GM20000 (cell line): ENCODE measurements around the gene PTBP1.
"Not testable (repeated sequence)": the region's sequence is repeated elsewhere in the genome, so short reads cannot be mapped to it uniquely, and the experiment has no call there.

Source experiments
- DNase-seq: peaks from one replicate; pipeline ENCODE4 v3.0.0; 2012; ENCODE audit warnings: low spot score
- TF ChIP-seq, protein P1 (sequence below): IDR thresholded peaks from 2 replicates; pipeline ENCODE4 v1.5.1; 2012; ENCODE audit warnings: mild to moderate bottlenecking, control low read depth; ENCODE audit errors: extremely low read depth, missing control alignments

Gene PTBP1

DNA sequence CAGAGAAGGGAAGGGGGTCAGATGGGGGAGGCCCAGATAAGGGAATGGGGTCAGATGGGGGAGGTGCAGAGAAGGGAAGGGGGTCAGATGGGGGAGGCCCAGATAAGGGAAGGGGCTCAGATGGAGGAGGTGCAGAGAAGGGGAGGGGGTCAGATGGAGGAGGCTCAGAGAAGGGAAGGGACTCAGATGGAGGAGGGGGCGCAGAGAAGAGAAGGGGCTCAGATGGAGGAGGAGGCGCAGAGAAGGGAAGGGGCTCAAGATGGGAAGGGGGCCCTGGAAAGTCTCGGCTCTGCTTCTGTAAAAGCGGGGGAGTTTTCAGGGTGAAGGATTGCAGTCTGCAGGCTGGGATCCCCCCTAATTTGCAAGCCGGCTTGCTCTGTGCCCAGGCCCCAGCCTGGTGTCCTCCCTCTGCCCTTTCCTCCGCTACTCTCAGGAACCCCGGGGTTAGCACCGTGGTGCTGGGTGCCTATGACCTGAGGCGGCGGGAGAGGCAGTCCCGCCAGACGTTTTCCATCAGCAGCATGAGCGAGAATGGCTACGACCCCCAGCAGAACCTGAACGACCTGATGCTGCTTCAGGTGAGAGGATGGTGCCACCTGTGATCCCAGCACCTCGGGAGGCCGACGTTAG, 32.0 kb downstream of the PTBP1 start:
- TF ChIP-seq, protein P1, sequence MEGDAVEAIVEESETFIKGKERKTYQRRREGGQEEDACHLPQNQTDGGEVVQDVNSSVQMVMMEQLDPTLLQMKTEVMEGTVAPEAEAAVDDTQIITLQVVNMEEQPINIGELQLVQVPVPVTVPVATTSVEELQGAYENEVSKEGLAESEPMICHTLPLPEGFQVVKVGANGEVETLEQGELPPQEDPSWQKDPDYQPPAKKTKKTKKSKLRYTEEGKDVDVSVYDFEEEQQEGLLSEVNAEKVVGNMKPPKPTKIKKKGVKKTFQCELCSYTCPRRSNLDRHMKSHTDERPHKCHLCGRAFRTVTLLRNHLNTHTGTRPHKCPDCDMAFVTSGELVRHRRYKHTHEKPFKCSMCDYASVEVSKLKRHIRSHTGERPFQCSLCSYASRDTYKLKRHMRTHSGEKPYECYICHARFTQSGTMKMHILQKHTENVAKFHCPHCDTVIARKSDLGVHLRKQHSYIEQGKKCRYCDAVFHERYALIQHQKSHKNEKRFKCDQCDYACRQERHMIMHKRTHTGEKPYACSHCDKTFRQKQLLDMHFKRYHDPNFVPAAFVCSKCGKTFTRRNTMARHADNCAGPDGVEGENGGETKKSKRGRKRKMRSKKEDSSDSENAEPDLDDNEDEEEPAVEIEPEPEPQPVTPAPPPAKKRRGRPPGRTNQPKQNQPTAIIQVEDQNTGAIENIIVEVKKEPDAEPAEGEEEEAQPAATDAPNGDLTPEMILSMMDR: no peak
- DNase-seq: no peak

DNA sequence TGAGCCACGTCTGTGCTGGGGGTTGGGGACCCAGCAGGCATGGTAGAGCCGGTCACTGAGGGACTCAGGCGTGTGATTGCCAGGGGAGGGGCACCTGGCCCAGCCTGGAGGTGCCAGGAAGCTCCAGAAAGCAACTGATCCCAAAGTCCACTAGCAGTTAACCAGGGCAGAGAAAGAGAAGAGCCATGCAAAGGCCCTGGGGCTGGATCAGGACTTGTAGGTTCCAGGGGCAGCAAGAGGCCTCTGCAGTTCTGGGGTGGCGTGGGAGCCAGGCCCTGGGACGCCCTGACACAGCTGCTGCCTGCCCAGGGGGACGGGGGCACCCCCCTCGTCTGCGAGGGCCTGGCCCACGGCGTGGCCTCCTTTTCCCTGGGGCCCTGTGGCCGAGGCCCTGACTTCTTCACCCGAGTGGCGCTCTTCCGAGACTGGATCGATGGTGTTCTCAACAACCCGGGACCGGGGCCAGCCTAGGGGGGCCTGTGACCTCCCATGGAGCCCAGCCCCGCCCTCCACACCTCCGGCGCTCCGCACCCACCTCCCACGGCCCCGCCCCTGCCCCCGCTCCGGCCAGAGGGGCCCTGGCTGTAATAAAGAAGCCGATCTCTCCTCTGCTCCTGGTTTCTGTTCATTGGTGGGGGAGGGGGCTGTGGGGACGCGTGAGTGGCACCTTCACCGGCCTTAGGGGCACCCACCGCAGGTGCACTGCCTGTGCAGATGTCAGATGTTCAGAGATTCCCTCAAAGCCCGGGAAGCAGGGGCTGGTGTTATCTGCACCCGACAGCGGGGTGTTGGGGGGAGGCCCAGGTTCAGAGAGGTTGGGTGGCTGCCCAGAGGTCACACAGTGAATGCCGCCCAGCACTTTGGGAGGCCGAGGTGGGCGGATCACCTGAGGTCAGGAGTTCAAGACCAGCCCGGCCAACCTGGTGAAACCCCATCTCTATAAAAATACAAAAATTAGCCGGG, 34.4 kb downstream of the PTBP1 start:
- TF ChIP-seq, protein P1: no peak

DNA sequence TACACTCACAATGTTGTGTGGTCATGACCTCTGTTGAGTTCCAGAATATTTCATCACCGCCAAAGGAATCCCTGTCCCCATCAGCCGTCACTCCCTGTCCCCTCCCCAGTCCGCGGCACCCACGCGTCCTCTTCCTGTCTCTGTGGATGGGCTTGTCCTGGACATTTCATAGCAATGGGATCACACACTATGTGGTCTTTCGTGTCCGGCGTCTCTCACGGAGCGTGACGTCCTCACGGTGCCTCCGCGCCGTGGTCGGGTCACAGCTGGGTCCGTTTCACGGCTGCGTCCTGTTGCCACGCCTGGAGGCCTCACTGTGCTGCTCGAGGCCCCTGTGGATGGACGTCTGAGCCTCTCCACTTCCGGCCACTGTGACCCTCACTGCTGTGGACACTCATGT, 37.0 kb downstream of the PTBP1 start:
- TF ChIP-seq, protein P1: no peak
- no peak for DNase-seq

More for the DNA sequence above, 34.4 kb downstream of the PTBP1 start:
- no peak for DNase-seq

- no peak for DNase-seq
- TF ChIP-seq, protein P1: no peak
These were observed 38.1 kb downstream of the PTBP1 start for GRCh38 chr19:835210-835810.

GRCh38 chr19:840519-841206, 43.4 kb downstream of the PTBP1 start, which contains the start of gene PRTN3:
TSS of gene PRTN3 (plus strand) at chr19:840999. CDS start at chr19:841009, 10 bp downstream.
- TF ChIP-seq, protein P1: no peak
- no peak for DNase-seq

GRCh38 chr19:842802-843179, 45.5 kb downstream of the PTBP1 start:
- not testable (repeated sequence) for DNase-seq

- DNase-seq: no peak
These were observed 46.1 kb downstream of the PTBP1 start for GRCh38 chr19:843180-843835.

More at GRCh38 chr19:843180-843835, 46.1 kb downstream of the PTBP1 start:
- TF ChIP-seq, protein P1: no peak
